ENCODE results near the gene SPTBN2.

SPTBN2 gene

DNA sequence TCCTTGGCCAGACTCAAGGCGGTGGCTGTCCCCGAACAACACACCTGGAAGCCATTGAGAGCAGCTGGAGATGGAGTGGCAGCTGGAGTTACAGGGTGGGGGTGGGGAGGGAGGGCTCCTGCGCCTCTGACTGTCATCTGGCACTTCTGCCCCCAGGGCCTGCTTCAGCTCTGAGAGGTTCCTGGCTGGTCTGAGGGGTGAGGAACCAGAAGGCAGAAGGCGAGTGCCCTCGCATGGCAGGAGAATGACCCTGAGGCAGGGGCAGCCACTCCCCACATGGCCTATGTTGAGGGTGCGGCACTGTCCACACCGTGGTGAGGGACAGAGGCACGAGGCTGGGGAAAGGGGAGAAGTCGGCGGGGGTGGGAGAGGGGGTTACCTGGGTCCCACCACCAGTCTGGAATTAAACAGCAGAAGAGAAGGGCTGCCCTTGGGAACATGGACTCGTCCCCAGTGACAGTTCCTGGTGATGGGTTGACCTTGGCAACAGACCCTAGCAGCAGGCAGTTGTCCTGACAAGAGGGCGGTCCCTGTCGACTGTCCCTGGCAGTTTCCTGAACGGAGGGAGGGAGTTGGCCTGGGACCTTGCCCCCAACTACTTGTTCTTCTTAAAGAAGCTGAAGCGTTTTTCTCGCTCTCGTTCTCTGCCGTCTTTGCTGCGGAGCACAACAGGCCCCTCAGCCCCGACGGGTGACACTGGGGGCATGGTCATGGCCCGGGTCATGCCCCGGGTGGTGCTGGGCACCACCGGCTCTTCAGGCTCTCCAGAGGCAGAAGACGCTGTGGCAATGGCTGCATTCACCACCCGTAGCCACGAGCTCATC is 43.5 kb downstream of the SPTBN2 start:
- Histone ChIP-seq H3K27ac (ENCODE audit: low read depth in 2 of 2, low read length in 2 of 2) (no peak overlapping the region), H3K9ac (ENCODE audit: low read depth in 1 of 2, low read length in 2 of 2) (no peak overlapping the region), H3K27me3 (ENCODE audit: control insufficient read depth in 2 of 2, insufficient read depth in 2 of 2, low read length in 2 of 2) (no peaks in the 10 kb centered on the region), H3K9me3 (ENCODE audit: control insufficient read depth in 2 of 2, low read length in 2 of 2) (no peaks in the 10 kb centered on the region), H3K36me3 (ENCODE audit: control insufficient read depth in 2 of 2, insufficient read depth in 2 of 2, low read length in 2 of 2) (no peaks in the 10 kb centered on the region), H3K4me1 (ENCODE audit: control insufficient read depth in 2 of 2, insufficient read depth in 2 of 2, low read length in 2 of 2) (no peaks in the 10 kb centered on the region), H3K4me3 (ENCODE audit: low read length in 2 of 2) (no peak overlapping the region)

DNA sequence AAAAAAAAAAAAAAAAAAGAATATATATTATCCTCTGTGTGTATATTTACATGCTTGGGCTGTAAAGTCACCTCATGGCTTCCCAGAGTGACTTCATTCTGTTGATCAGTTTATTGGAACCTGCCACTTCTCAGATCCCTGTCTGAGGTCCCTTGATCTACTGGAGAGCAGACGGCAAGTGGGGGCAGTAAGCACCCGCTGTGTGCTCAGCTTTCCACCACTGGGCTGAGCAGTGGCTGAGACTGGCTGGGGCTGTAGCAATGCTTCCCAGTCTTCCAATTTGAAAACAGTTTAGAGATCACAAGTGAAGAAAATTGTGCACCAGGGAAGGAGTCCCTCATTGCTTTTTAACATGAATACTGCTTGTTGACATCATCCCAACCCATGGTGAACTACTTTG is 44.4 kb downstream of the SPTBN2 start:
- Histone ChIP-seq H3K9me3 (ENCODE audit: control insufficient read depth in 2 of 2, low read length in 2 of 2) (no peaks in the 10 kb centered on the region), H3K36me3 (ENCODE audit: control insufficient read depth in 2 of 2, insufficient read depth in 2 of 2, low read length in 2 of 2) (no peaks in the 10 kb centered on the region), H3K4me1 (ENCODE audit: control insufficient read depth in 2 of 2, insufficient read depth in 2 of 2, low read length in 2 of 2) (no peaks in the 10 kb centered on the region), H3K27ac (ENCODE audit: low read depth in 2 of 2, low read length in 2 of 2) (no peak overlapping the region), H3K9ac (ENCODE audit: low read depth in 1 of 2, low read length in 2 of 2) (no peak overlapping the region), H3K27me3 (ENCODE audit: control insufficient read depth in 2 of 2, insufficient read depth in 2 of 2, low read length in 2 of 2) (no peaks in the 10 kb centered on the region), H3K4me3 (ENCODE audit: low read length in 2 of 2) (no peak overlapping the region)

DNA sequence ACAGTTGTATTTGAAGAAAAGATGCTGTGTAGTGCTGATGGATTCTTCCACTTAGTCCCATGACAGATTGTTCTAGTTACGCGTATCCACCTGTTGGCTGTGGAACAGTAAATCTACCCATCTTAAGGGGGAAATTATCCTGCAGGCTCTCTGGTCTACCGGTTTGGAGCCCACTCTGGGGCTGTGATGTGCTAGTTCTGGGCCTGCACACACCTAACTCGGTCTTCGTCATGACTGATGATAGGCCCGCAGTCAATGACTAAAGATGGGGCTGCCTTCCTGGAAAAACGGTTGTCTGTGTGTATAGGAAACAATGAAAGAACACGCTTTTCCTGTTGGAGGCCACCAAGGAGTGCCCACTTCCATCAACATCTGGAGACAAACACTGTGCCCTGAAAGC is 45.1 kb downstream of the SPTBN2 start:
- no peaks in the 10 kb centered on the region for H3K4me1 ChIP-seq (ENCODE audit: control insufficient read depth in 2 of 2, insufficient read depth in 2 of 2, low read length in 2 of 2)
- no peaks in the 10 kb centered on the region for H3K27me3 ChIP-seq (ENCODE audit: control insufficient read depth in 2 of 2, insufficient read depth in 2 of 2, low read length in 2 of 2)
- H3K27ac ChIP-seq (ENCODE audit: low read depth in 2 of 2, low read length in 2 of 2): no peak overlapping the region
- H3K9ac ChIP-seq (ENCODE audit: low read depth in 1 of 2, low read length in 2 of 2): no peak overlapping the region
- H3K36me3 ChIP-seq (ENCODE audit: control insufficient read depth in 2 of 2, insufficient read depth in 2 of 2, low read length in 2 of 2): no peaks in the 10 kb centered on the region
- no peak overlapping the region for H3K4me3 ChIP-seq (ENCODE audit: low read length in 2 of 2)
- H3K9me3 ChIP-seq (ENCODE audit: control insufficient read depth in 2 of 2, low read length in 2 of 2): no peaks in the 10 kb centered on the region

DNA sequence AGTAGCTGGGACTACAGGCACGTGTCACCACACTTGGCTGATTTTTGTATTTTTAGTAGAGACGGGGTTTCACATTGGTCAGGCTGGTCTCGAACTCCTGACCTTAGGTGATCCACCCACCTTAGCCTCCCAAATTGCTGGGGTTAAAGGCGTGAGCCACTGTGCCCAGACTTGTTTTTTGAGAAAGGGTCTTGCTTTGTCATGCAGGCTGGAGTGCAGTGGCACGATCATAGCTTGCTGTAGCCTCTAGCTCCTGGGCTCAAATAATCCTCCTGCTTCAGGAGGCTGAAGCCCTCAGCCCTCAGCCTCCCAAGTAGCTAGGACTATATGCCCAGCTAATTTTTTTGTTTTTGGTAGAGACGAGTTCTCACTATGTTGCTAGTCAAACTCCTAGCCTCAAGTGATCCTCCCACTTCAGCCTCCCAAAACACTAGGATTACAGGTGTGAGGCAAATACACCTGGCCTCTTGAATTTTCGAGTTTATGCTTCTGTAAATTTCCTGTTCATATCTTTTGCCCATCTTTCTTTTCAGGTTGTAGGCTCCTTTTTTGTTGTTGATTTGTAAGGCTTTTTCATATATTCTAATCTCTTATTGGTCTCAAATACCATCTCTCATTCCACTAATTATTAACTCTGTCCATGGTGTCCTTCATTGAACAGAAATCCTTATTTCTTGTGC is 47.9 kb downstream of the SPTBN2 start:
- Histone ChIP-seq H3K4me1 (ENCODE audit: control insufficient read depth in 2 of 2, insufficient read depth in 2 of 2, low read length in 2 of 2) (peaks cover 7 to 17% of the 10 kb centered on the region in 2 donors), H3K27me3 (ENCODE audit: control insufficient read depth in 2 of 2, insufficient read depth in 2 of 2, low read length in 2 of 2) (no peaks in the 10 kb centered on the region), H3K4me3 (ENCODE audit: low read length in 2 of 2) (no peak overlapping the region), H3K27ac (ENCODE audit: low read depth in 2 of 2, low read length in 2 of 2) (no peak overlapping the region), H3K9ac (ENCODE audit: low read depth in 1 of 2, low read length in 2 of 2) (no peak overlapping the region), H3K36me3 (ENCODE audit: control insufficient read depth in 2 of 2, insufficient read depth in 2 of 2, low read length in 2 of 2) (no peaks in the 10 kb centered on the region), H3K9me3 (ENCODE audit: control insufficient read depth in 2 of 2, low read length in 2 of 2) (no peaks in the 10 kb centered on the region)

DNA sequence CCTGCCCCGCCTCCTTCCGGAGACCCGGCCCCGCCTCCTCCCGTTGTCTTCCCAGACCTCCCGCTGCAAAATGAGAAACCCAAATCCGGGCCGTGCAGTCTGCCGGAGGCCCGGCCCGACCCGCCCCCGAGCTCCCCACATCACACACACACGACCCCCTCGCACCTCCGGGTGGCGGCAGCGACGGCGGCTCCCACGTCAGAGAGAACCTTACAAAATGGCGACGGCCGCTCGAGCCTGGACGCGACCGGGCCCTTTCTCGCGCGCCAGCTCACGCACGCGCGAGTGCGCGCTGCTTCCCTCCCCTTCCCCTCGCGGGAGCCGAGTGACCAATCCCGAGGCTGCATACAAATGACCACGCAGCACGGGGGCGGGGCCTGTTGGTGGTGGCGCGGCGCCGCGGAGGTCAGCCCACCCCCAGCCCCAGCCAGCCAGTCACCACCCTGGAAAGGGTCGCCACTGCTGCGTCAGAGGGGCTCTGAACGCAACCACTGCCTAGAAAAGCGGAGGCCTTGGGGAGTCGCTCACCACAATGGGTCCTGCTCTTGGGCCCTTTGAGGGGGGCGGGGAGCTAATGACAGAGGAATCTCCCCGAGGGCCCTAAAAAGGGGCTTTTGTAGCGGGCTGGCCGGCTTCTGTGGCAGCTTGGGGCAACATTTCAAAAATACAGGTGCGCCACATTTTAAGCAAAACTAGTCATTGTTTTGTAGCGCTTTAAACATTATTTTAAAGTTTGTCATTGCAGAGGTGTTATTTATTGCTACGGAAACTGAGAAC is 51.2 kb downstream of the SPTBN2 start, which contains the start of gene RBM4B:
Gene RBM4B (minus strand): TSS at position 289 of the 777 bp plus-strand sequence. CDS start 808 bp downstream, outside the sequence.
- Histone ChIP-seq H3K4me1 (ENCODE audit: control insufficient read depth in 2 of 2, insufficient read depth in 2 of 2, low read length in 2 of 2) (peaks cover 19 to 27% of the 10 kb centered on the region in 2 donors), H3K27me3 (ENCODE audit: control insufficient read depth in 2 of 2, insufficient read depth in 2 of 2, low read length in 2 of 2) (no peaks in the 10 kb centered on the region), H3K4me3 (ENCODE audit: low read length in 2 of 2) (peak within 1 kb of the TSS; percentile 89 to 94), H3K36me3 (ENCODE audit: control insufficient read depth in 2 of 2, insufficient read depth in 2 of 2, low read length in 2 of 2) (no peaks in the 10 kb centered on the region), H3K9me3 (ENCODE audit: control insufficient read depth in 2 of 2, low read length in 2 of 2) (no peaks in the 10 kb centered on the region), H3K27ac (ENCODE audit: low read depth in 2 of 2, low read length in 2 of 2) (peak within 1 kb of the TSS; percentile 91 to 93), H3K9ac (ENCODE audit: low read depth in 1 of 2, low read length in 2 of 2) (peak within 1 kb of the TSS; percentile 60 to 78)

DNA sequence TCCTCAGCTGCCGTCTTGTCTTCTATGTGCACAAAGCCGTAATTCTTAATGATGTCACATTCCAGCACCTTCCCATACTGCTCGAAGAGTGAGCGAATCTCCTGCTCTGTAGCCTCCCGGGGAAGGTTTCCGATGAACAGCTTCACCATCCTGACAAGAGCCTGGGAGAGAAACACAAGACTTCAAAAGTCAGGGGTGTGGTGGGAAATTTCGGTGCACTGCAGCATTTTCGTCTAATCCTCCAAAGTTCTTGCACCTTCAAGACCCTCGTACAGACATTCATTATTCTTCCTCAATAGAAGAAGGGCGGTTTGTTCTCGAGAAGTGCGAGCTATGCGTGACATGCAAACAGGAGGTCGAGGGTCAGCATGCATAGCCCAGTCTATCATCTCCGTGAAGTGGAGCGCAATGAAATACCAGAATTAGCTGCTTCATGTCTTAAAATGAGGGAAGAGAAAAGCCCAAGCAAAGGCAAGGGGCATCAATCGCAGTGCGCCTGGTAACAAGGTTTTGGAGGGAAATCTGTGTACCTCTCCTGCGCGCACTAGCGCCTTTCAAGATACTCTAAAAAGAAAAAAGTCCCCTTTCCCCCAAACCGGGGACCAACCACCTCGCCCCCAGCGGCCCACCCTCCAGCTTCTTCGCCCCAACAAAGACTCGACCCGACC is 52.0 kb downstream of the SPTBN2 start:
- peaks cover 19 to 27% of the 10 kb centered on the region in 2 donors for H3K4me1 ChIP-seq (ENCODE audit: control insufficient read depth in 2 of 2, insufficient read depth in 2 of 2, low read length in 2 of 2)

DNA sequence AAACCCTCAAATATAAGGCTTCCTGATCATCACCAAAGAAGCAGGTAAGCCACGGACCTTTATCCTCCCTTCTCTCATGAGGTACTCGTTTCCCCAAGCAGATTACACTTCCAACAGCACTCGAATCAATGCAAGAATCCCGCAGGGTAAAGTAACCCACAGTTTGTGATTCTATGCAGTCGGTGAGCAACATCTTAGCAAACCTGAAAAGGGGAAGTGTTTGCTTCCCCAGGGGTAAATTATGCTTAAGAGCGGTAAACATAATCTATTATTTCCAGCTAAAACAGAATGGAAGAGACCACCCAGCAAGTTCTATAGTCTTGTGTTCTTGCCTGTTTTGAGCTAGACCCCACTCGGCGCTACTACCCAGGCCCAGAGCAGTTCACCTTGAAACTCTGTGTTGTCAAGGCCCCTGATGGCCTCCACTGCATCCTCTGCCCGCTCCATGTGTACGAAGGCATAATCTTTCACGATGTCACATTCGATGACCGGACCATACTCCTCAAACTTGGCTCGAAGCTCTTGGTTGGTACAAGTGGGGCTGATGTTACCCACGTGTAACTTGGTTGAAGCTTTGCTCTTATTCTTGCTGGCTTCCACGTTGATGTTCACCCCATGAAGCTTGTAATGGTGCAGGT is 52.6 kb downstream of the SPTBN2 start:
- Histone ChIP-seq H3K27me3 (ENCODE audit: control insufficient read depth in 2 of 2, insufficient read depth in 2 of 2, low read length in 2 of 2) (no peaks in the 10 kb centered on the region), H3K9ac (ENCODE audit: low read depth in 1 of 2, low read length in 2 of 2) (no peak overlapping the region), H3K9me3 (ENCODE audit: control insufficient read depth in 2 of 2, low read length in 2 of 2) (no peaks in the 10 kb centered on the region), H3K27ac (ENCODE audit: low read depth in 2 of 2, low read length in 2 of 2) (no peak overlapping the region), H3K4me3 (ENCODE audit: low read length in 2 of 2) (peak overlapping the region in 1 of 2 donors; percentile 94), H3K4me1 (ENCODE audit: control insufficient read depth in 2 of 2, insufficient read depth in 2 of 2, low read length in 2 of 2) (peaks cover 19 to 27% of the 10 kb centered on the region in 2 donors), H3K36me3 (ENCODE audit: control insufficient read depth in 2 of 2, insufficient read depth in 2 of 2, low read length in 2 of 2) (no peaks in the 10 kb centered on the region)

More for the DNA sequence above, 52.0 kb downstream of the SPTBN2 start:
- Histone ChIP-seq H3K9ac (ENCODE audit: low read depth in 1 of 2, low read length in 2 of 2) (peak overlapping the region; percentile 60 to 78), H3K36me3 (ENCODE audit: control insufficient read depth in 2 of 2, insufficient read depth in 2 of 2, low read length in 2 of 2) (no peaks in the 10 kb centered on the region), H3K27ac (ENCODE audit: low read depth in 2 of 2, low read length in 2 of 2) (peak overlapping the region; percentile 91 to 93), H3K4me3 (ENCODE audit: low read length in 2 of 2) (peak overlapping the region; percentile 89 to 94), H3K27me3 (ENCODE audit: control insufficient read depth in 2 of 2, insufficient read depth in 2 of 2, low read length in 2 of 2) (no peaks in the 10 kb centered on the region), H3K9me3 (ENCODE audit: control insufficient read depth in 2 of 2, low read length in 2 of 2) (no peaks in the 10 kb centered on the region)

DNA sequence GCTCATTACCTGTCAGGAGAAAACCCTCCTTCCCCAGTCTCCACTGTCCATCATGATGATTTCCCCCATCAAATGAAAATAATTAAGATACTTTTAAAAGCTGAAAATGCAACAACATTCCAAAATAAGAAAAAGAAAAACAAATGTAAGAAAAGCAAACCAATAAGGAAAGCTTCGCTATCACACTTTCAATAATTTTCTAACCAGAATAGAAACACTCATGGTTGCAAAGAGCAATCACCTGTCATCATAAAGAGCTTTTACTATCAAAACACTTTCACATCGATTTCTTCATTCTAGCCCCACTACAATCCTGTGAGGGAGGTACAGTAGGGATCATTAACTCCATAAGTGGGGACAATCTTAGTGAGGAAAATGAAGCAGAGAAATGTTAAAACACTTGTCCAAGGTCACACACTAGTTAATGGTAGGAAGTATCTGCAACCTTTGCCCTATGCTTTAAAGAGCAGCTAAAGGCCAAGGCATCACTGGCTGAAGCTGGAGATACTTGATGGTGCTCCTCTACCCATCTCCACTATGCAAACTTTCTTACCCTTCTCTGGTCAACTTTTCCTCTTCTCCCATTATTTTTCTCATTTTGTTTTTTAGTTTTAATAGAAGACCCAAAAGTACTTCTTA is 53.9 kb downstream of the SPTBN2 start:
- Histone ChIP-seq H3K9me3 (ENCODE audit: control insufficient read depth in 2 of 2, low read length in 2 of 2) (no peaks in the 10 kb centered on the region), H3K36me3 (ENCODE audit: control insufficient read depth in 2 of 2, insufficient read depth in 2 of 2, low read length in 2 of 2) (no peaks in the 10 kb centered on the region), H3K4me3 (ENCODE audit: low read length in 2 of 2) (peak overlapping the region in 1 of 2 donors; percentile 30), H3K27ac (ENCODE audit: low read depth in 2 of 2, low read length in 2 of 2) (no peak overlapping the region), H3K27me3 (ENCODE audit: control insufficient read depth in 2 of 2, insufficient read depth in 2 of 2, low read length in 2 of 2) (no peaks in the 10 kb centered on the region), H3K9ac (ENCODE audit: low read depth in 1 of 2, low read length in 2 of 2) (no peak overlapping the region), H3K4me1 (ENCODE audit: control insufficient read depth in 2 of 2, insufficient read depth in 2 of 2, low read length in 2 of 2) (peaks cover 19 to 27% of the 10 kb centered on the region in 2 donors)

DNA sequence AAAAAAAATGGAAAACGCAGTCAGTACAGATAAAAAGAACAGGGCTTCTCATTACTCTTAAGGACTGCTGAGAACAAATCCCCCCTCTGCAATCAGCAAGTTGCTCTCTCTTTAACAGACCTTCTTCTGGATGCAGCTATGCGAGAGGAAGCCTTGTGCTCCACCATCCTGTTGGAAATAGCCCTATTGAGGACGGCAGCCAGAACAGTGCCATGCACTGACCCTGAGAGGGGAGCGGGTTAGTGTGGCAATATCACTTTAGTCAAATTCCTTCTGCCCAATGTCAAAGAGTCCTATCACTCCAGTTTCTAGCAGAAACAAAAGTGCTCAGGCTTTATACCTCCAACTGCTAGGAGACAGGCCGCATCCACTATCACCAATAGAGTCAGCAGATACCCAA is 58.2 kb downstream of the SPTBN2 start:
- Histone ChIP-seq H3K36me3 (ENCODE audit: control insufficient read depth in 2 of 2, insufficient read depth in 2 of 2, low read length in 2 of 2) (peaks cover 30 to 32% of the 10 kb centered on the region in 2 donors), H3K4me1 (ENCODE audit: control insufficient read depth in 2 of 2, insufficient read depth in 2 of 2, low read length in 2 of 2) (peaks cover 7 to 9% of the 10 kb centered on the region in 2 donors), H3K9ac (ENCODE audit: low read depth in 1 of 2, low read length in 2 of 2) (no peak overlapping the region), H3K9me3 (ENCODE audit: control insufficient read depth in 2 of 2, low read length in 2 of 2) (no peaks in the 10 kb centered on the region), H3K27me3 (ENCODE audit: control insufficient read depth in 2 of 2, insufficient read depth in 2 of 2, low read length in 2 of 2) (no peaks in the 10 kb centered on the region), H3K27ac (ENCODE audit: low read depth in 2 of 2, low read length in 2 of 2) (no peak overlapping the region), H3K4me3 (ENCODE audit: low read length in 2 of 2) (no peak overlapping the region)

Data from mucosa of rectum (tissue), 2 donors.